Endothelial cell of umbilical vein (primary cell): ENCODE data around the gene FUT4.

ENCODE experiments used
- CTCF ChIP-seq, 2 donors: IDR thresholded peaks; 1 replicate in 1 of 2; 2 replicates in 1 of 2; pipeline ENCODE4 v1.5.1; 2011; ENCODE audit warnings: low read length in 2 of 2, mild to moderate bottlenecking in 2 of 2, moderate library complexity in 2 of 2, control low read depth in 1 of 2, inconsistent platforms in 1 of 2, low read depth in 1 of 2; ENCODE audit not compliant: insufficient read depth in 1 of 2; ENCODE audit errors: extremely low read depth in 1 of 2
- EZH2 ChIP-seq: IDR thresholded peaks from 2 replicates; pipeline ENCODE4 v1.6.1; 2012; ENCODE audit warnings: borderline replicate concordance, low read depth, mild to moderate bottlenecking, moderate library complexity, low read length, inconsistent platforms; ENCODE audit not compliant: severe bottlenecking
- GATA2 ChIP-seq: IDR thresholded peaks from 2 replicates; pipeline ENCODE4 v1.7.0; 2011; ENCODE audit warnings: low read depth, mild to moderate bottlenecking, moderate library complexity, mixed read lengths, low read length; ENCODE audit not compliant: insufficient read length, insufficient read depth
- MAX ChIP-seq: IDR thresholded peaks from 2 replicates; pipeline ENCODE4 v1.6.1; 2011; ENCODE audit not compliant: insufficient read depth, insufficient read length
- MYC ChIP-seq: IDR thresholded peaks from one replicate; pipeline ENCODE4 v1.6.1; 2011; ENCODE audit warnings: mild to moderate bottlenecking, low read depth, low read length
- POLR2A ChIP-seq: IDR thresholded peaks from 2 replicates; pipeline ENCODE4 v1.6.1; 2012; ENCODE audit warnings: low read depth, mild to moderate bottlenecking, control low read depth, low read length
- POLR2AphosphoS5 ChIP-seq: IDR thresholded peaks from 2 replicates; pipeline ENCODE4 v1.6.1; 2012; ENCODE audit warnings: low read depth, mild to moderate bottlenecking, control low read depth, low read length, moderate library complexity; ENCODE audit not compliant: insufficient read depth

GRCh38 chr11:94507485-94507884, 36.2 kb upstream of the FUT4 start:
- TF ChIP-seq CTCF (IDR thresholded peaks at IDR 0.05; ENCODE audit: extremely low read depth in 1 of 2, insufficient read depth in 1 of 2, low read depth in 1 of 2, low read length in 2 of 2): no peak
- TF ChIP-seq POLR2AphosphoS5: no peak
- TF ChIP-seq MAX: no peak
- TF ChIP-seq POLR2A: no peak
- no peak for TF ChIP-seq GATA2
- no peak for TF ChIP-seq EZH2
- TF ChIP-seq MYC: no peak
